Activated CD8-positive, alpha-beta memory T cell treated with anti-CD3 and anti-CD28 coated beads, Interleukin-2, amount 50 U/mL, for 1 hour (primary cell): ENCODE data around the gene IFNLR1.

Experiments used
- DNase-seq: peaks from one replicate; pipeline ENCODE4 v3.0.0-alpha.2; 2020; ENCODE audit errors: extremely low read depth

The IFNLR1 gene

GRCh38 chr1:24121406-24121805, 65.7 kb downstream of the IFNLR1 start:
- DNase-seq = no peak

GRCh38 chr1:24120965-24121364, 66.1 kb downstream of the IFNLR1 start:
- DNase-seq = no peak

- no peak for DNase-seq
Measured at GRCh38 chr1:24119859-24120756, 67.0 kb downstream of the IFNLR1 start.

- no peak for DNase-seq
Measured at GRCh38 chr1:24119489-24119858, 67.6 kb downstream of the IFNLR1 start.

GRCh38 chr1:24118410-24119242, 68.5 kb downstream of the IFNLR1 start:
- DNase-seq = no peak

- no peak for DNase-seq
Measured at GRCh38 chr1:24117722-24118409, 69.2 kb downstream of the IFNLR1 start.

GRCh38 chr1:24117132-24117531, 70.0 kb downstream of the IFNLR1 start:
- DNase-seq = no peak

GRCh38 chr1:24114753-24115152, 72.3 kb downstream of the IFNLR1 start:
- DNase-seq = no peak

GRCh38 chr1:24113641-24114033, 73.5 kb downstream of the IFNLR1 start:
- DNase-seq = no peak

GRCh38 chr1:24111996-24112779, 74.9 kb downstream of the IFNLR1 start, which contains the start of gene MYOM3:
MYOM3 (minus strand) TSS chr1:24112135; CDS start chr1:24108636, 3,499 bp downstream.
- DNase-seq = no peak

GRCh38 chr1:24111262-24111995, 75.7 kb downstream of the IFNLR1 start:
- no peak for DNase-seq

- no peak for DNase-seq
Measured at GRCh38 chr1:24110642-24111261, 76.3 kb downstream of the IFNLR1 start.

- no peak for DNase-seq
Measured at GRCh38 chr1:24109686-24110475, 77.2 kb downstream of the IFNLR1 start.

GRCh38 chr1:24109166-24109483, 78.0 kb downstream of the IFNLR1 start:
- DNase-seq = no peak

- no peak for DNase-seq
Measured at GRCh38 chr1:24108334-24109165, 78.5 kb downstream of the IFNLR1 start.

- no peak for DNase-seq
Measured at GRCh38 chr1:24107462-24108138, 79.5 kb downstream of the IFNLR1 start.

- DNase-seq = no peak
Measured at GRCh38 chr1:24105368-24106160, 81.5 kb downstream of the IFNLR1 start.
